GM21447 (cell line): ENCODE measurements around the gene PCDHGC3.
"Not testable (repeated sequence)": the region's sequence is repeated elsewhere in the genome, so short reads cannot be mapped to it uniquely, and the experiment has no call there.

Experiments
- ATAC-seq: cut with Tn5 transposase; IDR thresholded peaks from one replicate; pipeline ENCODE4 v1.9.1; 2021; ENCODE audit not compliant: unreplicated experiment

PCDHGC3 gene

DNA sequence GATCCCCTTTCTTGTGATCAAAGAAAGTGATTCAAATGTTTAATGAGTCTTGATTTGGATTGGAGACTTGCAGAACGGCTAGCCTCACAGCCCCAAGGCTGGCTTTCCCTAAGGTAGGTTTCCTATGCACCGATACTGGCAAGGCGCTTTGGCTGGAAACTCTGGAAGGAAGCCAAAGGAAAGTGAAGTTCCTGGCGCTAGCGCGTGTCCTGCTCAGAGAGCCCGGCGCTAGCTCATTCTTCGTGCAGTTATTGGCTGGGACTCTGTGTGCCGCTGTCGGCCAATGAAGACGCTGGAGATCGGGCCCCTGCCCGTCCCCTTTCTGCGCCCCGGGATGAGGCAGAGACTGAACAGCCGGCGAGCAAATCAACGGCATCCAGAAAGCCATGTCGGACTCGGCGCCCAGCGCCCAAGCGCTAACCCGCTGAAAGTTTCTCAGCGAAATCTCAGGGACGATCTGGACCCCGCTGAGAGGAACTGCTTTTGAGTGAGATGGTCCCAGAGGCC, at the start of gene PCDHGC3:
Gene PCDHGC3 (plus strand): TSS at position 342 of the 507 bp plus-strand sequence. CDS start 151 bp downstream, at position 493.
- ATAC-seq, result peak; percentile 98

DNA sequence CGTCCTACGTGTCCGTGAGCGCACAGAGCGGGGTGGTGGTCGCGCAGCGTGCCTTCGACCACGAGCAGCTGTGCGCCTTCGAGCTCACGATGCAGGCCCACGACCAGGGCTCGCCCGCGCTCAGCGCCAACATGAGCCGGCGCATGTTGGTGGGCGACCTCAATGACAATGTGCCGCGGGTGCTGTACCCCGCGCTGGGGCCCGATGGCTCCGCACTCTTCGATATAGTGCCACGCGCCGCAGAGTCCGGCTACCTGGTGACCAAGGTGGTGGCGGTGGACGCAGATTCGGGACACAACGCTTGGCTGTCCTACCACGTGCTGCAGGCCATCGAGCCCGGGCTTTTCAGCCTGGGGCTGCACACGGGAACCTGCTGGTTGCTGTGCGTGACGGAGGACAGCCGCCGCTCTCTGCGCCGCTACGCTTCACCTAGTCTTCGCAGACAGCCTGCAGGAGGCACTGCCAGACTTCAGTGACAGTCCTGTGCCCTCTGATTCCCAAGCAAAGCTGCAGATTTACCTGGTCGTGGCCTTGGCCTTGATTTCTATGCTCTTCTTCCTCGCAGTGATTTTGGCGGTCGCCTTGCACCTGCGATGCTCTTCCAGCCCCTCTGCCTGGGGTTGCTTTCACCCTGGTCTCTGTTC, 47.9 kb upstream of the PCDHGC3 start:
- ATAC-seq, result no peak

DNA sequence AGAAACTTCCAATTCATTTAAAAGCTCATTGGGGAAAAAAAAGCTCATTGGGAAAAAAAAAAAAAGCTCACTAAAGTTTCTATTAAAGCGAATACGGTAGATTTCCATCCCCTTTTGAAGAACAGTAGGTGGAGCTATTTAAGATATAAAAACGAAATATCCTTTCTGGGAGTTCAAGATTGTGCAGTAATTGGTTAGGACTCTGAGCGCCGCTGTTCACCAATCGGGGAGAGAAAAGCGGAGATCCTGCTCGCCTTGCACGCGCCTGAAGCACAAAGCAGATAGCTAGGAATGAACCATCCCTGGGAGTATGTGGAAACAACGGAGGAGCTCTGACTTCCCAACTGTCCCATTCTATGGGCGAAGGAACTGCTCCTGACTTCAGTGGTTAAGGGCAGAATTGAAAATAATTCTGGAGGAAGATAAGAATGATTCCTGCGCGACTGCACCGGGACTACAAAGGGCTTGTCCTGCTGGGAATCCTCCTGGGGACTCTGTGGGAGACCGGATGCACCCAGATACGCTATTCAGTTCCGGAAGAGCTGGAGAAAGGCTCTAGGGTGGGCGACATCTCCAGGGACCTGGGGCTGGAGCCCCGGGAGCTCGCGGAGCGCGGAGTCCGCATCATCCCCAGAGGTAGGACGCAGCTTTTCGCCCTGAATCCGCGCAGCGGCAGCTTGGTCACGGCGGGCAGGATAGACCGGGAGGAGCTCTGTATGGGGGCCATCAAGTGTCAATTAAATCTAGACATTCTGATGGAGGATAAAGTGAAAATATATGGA, 45.2 kb upstream of the PCDHGC3 start, which contains the start of gene PCDHGA12:
Gene PCDHGA12 (plus strand): TSS at position 176 of the 782 bp plus-strand sequence. CDS start 253 bp downstream, at position 429.
- peak; percentile 90 for ATAC-seq

DNA sequence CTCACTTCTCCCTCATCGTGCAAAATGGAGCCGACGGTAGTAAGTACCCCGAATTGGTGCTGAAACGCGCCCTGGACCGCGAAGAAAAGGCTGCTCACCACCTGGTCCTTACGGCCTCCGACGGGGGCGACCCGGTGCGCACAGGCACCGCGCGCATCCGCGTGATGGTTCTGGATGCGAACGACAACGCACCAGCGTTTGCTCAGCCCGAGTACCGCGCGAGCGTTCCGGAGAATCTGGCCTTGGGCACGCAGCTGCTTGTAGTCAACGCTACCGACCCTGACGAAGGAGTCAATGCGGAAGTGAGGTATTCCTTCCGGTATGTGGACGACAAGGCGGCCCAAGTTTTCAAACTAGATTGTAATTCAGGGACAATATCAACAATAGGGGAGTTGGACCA, 44.5 kb upstream of the PCDHGC3 start:
- ATAC-seq, result no peak

DNA sequence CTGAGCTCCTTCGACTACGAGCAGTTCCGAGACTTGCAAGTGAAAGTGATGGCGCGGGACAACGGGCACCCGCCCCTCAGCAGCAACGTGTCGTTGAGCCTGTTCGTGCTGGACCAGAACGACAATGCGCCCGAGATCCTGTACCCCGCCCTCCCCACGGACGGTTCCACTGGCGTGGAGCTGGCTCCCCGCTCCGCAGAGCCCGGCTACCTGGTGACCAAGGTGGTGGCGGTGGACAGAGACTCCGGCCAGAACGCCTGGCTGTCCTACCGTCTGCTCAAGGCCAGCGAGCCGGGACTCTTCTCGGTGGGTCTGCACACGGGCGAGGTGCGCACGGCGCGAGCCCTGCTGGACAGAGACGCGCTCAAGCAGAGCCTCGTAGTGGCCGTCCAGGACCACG, 43.5 kb upstream of the PCDHGC3 start:
- not testable (repeated sequence) for ATAC-seq

DNA sequence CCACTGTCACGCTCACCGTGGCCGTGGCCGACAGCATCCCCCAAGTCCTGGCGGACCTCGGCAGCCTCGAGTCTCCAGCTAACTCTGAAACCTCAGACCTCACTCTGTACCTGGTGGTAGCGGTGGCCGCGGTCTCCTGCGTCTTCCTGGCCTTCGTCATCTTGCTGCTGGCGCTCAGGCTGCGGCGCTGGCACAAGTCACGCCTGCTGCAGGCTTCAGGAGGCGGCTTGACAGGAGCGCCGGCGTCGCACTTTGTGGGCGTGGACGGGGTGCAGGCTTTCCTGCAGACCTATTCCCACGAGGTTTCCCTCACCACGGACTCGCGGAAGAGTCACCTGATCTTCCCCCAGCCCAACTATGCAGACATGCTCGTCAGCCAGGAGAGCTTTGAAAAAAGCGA, 43.0 kb upstream of the PCDHGC3 start:
- not testable (repeated sequence) for ATAC-seq

DNA sequence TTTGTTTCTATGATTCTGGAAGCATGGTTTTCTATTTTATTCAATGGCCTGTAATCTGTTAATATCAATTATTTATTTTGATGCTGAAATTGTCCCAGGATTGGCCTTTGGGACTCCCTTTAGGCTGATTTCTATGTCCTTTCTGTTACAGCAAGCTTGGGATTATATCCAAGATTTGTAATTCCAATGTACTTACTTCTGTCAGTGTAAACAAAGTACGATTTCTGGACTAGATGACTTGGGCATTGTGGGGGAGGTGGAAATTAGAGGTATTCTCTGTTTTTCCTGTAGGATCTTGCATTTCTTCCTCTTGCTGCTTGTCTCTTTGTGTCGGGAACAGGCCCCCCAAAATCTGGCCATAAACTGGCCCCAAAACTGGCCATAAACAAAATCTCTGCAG, 41.8 kb upstream of the PCDHGC3 start:
- no peak for ATAC-seq

DNA sequence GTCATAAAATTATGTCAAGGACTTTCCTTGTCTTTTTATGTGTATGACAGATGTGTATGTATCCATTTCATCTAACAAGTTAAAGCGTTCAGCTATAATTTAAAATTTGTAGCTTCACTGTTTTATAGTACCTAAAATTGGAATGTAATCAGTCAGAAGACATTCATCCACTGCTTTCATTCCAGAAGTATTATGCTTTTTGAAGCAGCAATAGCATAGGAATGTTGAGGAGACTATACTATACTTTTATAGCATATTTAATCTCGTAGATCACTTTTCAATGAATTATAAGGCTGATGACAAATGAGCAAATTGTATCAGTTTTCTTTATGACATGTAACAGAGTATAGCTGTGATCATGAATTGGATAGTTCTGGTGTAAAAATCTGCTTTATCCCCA, 38.5 kb upstream of the PCDHGC3 start:
- ATAC-seq, result no peak

DNA sequence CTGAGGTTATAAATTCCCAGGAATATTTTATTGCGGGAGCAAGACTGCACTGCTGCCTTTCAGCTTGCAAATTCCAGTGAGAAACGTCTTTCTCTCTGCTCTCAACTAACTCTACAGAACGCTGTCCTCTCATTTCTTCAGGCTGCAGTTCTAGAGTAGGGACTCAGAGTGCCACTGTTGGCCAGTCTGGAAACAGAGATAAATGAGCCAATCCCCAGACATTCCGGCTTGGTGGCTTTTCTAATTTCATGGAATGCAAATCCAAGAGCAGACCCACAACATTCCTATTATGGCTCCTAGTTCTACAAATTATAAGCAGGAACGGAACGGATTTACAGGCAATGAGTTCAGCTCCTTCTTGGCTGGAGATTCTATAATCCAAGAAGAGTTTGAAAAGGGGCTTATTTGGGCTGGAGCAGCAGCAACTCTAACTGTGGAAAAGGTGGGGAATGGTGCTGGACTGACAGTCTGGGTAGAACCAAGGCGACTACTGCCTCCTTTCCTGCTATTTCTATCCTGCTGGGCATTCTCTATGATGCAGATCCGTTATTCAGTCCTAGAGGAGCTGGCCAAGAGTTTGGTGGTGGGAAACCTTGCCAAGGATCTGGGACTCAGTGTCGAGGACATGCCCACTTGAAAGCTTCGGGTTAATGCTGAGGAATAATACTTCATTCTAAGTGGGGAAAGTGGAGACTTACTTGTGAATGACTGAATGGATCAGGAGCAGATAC, 36.2 kb upstream of the PCDHGC3 start:
- no peak for ATAC-seq

DNA sequence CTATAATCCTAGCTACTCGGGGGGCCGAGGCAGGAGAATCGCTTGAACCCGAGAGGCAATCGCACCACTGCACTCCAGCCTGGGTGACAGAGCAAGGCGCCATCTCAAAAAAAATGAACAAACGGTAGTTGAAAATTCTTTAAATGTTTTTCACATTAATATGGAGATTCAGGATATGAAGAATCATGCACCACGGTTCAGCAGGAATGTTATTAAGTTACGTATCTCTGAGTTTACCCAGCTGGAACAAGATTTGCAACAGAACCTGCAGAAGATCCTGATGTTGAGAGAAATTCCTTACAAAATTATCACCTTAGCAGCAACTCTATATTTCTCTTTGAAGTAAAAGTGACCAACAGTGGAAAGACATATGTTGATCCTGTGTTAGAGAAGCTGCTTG, 35.4 kb upstream of the PCDHGC3 start:
- no peak for ATAC-seq

DNA sequence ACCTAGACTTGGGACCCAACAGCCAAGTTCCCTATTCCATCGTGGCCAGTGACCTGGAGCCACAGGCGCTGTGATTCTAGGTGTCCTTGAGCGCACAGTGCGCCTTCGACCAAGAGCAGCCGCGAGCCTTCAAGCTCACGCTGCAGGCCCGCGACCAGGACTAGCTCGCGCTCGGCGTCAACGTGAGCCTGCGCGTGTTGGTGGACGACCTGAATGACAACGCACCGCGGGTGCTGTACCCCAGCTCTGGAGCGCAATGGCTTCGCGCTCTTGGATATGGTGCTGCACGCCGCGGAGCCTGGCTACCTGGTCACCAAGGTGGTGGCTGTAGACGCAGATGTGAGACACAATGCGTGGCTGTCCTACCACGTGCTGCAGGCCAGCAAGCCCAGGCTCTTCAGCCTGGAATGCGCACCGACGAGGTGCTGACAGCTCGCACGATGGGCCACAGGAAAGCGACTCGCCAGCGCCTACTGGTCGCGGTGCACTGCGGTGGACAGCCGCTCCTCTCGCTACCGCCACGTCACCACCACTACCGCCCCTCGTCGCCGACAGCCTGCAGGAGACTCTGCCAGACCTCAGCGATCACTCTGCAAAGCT, 34.1 kb upstream of the PCDHGC3 start:
- ATAC-seq, result no peak

DNA sequence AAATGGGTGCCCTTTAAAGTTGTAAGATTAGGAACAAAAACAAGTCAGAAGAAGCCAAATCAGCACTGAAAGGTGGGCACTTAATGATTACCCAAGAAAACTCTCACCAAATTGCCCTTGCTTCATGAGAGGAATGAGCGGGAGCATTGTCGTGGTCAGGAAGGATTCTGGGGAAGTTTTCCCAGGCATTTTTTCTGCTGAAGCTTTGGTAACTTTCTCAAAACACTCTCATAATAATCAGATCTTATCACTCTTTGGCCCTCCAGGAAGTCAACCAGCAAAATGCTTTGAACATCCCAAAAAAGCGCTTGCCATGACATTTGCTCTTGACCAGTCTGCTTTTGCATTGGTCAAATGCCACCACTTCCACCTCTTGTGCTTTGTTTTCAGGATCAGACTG, 10.4 kb upstream of the PCDHGC3 start:
- no peak for ATAC-seq

DNA sequence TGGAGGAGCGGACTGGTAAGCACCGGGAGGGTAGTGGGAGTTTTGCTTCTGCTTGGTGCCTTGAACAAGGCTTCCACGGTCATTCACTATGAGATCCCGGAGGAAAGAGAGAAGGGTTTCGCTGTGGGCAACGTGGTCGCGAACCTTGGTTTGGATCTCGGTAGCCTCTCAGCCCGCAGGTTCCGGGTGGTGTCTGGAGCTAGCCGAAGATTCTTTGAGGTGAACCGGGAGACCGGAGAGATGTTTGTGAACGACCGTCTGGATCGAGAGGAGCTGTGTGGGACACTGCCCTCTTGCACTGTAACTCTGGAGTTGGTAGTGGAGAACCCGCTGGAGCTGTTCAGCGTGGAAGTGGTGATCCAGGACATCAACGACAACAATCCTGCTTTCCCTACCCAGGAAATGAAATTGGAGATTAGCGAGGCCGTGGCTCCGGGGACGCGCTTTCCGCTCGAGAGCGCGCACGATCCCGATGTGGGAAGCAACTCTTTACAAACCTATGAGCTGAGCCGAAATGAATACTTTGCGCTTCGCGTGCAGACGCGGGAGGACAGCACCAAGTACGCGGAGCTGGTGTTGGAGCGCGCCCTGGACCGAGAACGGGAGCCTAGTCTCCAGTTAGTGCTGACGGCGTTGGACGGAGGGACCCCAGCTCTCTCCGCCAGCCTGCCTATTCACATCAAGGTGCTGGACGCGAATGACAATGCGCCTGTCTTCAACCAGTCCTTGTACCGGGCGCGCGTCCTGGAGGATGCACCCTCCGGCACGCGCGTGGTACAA, 556 bp downstream of the PCDHGC3 start:
- ATAC-seq, result peak; percentile 25

DNA sequence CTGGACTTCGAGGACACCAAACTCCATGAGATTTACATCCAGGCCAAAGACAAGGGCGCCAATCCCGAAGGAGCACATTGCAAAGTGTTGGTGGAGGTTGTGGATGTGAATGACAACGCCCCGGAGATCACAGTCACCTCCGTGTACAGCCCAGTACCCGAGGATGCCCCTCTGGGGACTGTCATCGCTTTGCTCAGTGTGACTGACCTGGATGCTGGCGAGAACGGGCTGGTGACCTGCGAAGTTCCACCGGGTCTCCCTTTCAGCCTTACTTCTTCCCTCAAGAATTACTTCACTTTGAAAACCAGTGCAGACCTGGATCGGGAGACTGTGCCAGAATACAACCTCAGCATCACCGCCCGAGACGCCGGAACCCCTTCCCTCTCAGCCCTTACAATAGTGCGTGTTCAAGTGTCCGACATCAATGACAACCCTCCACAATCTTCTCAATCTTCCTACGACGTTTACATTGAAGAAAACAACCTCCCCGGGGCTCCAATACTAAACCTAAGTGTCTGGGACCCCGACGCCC, 1.3 kb downstream of the PCDHGC3 start:
- no peak for ATAC-seq

DNA sequence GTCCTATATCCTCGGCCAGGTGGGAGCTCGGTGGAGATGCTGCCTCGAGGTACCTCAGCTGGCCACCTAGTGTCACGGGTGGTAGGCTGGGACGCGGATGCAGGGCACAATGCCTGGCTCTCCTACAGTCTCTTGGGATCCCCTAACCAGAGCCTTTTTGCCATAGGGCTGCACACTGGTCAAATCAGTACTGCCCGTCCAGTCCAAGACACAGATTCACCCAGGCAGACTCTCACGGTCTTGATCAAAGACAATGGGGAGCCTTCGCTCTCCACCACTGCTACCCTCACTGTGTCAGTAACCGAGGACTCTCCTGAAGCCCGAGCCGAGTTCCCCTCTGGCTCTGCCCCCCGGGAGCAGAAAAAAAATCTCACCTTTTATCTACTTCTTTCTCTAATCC, 2.0 kb downstream of the PCDHGC3 start:
- ATAC-seq, result no peak

DNA sequence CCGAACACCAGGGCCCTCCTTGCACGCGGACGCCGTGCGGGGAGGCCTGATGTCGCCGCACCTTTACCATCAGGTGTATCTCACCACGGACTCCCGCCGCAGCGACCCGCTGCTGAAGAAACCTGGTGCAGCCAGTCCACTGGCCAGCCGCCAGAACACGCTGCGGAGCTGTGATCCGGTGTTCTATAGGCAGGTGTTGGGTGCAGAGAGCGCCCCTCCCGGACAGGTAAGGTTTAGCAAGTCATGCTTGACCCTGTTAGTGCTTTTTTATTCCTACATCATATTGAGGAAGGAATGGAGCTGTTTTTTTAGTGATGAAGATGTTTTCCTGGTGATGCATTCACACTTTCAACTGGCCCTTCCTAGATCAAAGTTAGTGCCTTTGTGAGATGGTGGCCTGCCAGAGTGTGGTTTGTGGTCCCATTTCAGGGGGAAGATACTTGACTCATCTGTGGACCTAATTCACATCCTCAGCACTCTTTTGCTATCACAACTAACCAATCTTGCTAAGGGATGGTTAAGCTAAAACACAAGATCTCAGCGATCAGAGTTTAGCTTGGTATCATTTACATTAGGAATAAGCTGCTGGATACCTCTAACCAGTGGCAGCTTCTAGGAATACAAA, 2.7 kb downstream of the PCDHGC3 start:
- no peak for ATAC-seq

DNA sequence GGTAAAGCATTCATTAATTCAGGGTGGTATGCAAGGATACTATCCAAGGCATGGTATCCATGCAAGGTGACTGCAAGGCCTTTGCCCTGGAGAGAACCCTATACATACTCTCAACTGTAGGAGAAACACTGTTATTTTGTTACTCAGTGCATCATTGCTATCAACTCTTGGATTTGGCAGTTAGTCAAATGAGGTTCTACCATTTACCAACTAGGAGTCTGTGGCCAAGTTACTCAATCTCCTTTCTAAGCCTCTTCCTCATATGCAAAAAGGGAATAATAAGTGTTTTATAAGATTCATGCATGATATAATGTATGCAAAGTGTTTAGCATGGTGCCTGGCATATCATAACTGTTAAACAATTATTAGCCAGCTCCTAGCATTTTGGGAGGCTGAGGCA, 4.0 kb downstream of the PCDHGC3 start:
- no peak for ATAC-seq

DNA sequence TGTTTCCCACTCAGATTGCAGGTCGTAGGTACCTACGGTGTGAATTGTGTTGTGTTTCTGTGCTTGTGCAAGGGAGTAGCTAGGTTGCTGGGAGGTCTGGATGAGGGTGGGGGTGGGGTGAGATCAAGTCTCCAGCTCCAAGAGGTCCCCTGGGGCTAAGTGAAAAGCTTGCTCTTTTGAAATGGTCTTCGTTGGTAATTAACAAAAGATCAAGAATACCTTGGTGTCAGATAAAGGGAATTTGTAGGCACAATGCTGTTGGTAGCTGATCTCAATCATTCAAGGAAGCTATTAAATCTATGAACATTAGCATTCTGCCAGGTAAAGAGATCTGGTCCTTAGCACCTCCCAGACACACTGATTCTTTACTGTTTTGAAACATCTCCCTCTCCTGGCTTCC, 8.1 kb downstream of the PCDHGC3 start:
- no peak for ATAC-seq

DNA sequence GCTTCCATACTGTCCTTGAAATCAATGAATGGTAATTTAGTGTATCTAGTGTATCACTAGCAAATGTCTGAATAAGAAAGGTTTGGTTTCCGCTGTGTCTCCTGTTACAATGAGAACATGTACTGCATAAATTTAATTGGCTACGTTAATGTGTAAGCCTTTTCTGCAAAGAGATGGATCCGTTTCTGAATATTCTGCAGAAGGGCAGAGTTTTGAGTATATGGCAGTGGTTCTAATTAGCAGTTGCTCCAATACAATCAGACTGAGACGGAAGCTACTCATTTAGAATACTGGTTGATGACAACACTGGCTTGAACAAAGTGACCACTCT, 8.5 kb downstream of the PCDHGC3 start:
- no peak for ATAC-seq
